MG63 (cell line): ENCODE measurements around the gene KIRREL3. TPM values are rescaled to one million over a fixed set of nuclear protein-coding genes. Genes with fewer than 3 reads are reported as not detected.

Experiments used
- DNase-seq: peaks from one replicate; pipeline ENCODE4 v3.0.0-alpha.2; 2020
- H3K27me3 ChIP-seq: fragments of 250-450 bp; sonication (Bioruptor Pico); 2 replicates; pipeline ENCODE4 v1.5.1; 2020; ENCODE audit warnings: mild to moderate bottlenecking, moderate library complexity
- H3K36me3 ChIP-seq: fragments of 250-450 bp; sonication (Bioruptor Pico); 2 replicates; pipeline ENCODE4 v1.5.1; 2020; ENCODE audit warnings: mild to moderate bottlenecking, moderate library complexity
- H3K4me3 ChIP-seq: fragments of 250-450 bp; sonication (Bioruptor Pico); 2 replicates; pipeline ENCODE4 v1.5.1; 2020; ENCODE audit warnings: mild to moderate bottlenecking, moderate library complexity
- H3K9me3 ChIP-seq: fragments of 250-450 bp; sonication (Bioruptor Pico); 2 replicates; pipeline ENCODE4 v1.5.1; 2020; ENCODE audit warnings: mild to moderate bottlenecking, moderate library complexity
- total RNA-seq: library from RNA; depleted of rRNA; stranded (reverse); fragments of >200 nt; shearing (Covaris generic); gene quantifications from 2 replicates; pipeline ENCODE4 v1.2.3, GENCODE V29; 2014; ENCODE audit warnings: low replicate concordance

KIRREL3 gene
- total RNA-seq, 1 experiment from 2014 or later = 11.7 TPM

DNA sequence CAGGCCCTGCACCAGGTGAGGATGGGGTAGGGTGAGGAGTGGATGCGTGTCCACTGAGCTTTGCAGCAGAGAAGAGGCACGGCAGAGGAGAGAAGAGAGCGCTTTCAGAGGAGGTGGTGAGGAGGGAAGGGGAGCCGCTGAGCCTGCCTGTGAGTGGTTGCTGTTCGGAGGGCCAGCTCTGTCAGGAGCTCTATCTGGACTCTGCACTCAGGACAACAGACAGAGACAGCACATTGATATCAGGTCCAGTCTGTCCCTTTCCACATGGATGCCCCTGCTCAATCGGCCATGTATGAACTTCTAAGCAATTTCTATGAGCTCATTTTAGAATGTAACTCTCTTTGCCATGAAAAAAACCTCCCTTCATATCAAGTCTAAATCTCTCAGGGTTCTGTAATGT, 158.6 kb downstream of the KIRREL3 start:
- H3K36me3 ChIP-seq = no peaks in the 10 kb centered on the region
- no peaks in the 10 kb centered on the region for H3K9me3 ChIP-seq
- H3K4me3 ChIP-seq = no peak overlapping the region
- DNase-seq = no peak
- H3K27me3 ChIP-seq = no peaks in the 10 kb centered on the region

DNA sequence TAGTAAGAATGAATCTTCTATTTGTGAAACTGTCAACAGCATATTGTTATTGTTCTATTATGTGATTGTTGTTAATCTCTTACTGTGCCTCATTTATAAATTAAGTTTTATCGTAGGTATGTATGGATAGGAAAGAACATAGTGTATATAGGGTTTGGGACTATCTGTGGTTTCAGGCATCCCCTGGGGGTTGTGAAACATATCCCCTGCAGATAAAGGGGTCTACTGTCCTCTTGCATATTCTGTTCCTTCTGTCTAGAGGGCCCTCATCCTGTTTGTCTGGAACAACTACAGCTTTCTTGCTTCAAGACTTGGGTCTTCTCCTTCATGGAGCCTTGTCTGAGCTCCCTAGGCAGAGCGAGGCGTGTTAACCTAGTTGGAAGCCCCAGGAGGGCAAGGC, 159.6 kb downstream of the KIRREL3 start:
- Histone ChIP-seq H3K27me3 (no peaks in the 10 kb centered on the region), H3K9me3 (no peaks in the 10 kb centered on the region), H3K4me3 (no peak overlapping the region), H3K36me3 (no peaks in the 10 kb centered on the region)
- DNase-seq = no peak

DNA sequence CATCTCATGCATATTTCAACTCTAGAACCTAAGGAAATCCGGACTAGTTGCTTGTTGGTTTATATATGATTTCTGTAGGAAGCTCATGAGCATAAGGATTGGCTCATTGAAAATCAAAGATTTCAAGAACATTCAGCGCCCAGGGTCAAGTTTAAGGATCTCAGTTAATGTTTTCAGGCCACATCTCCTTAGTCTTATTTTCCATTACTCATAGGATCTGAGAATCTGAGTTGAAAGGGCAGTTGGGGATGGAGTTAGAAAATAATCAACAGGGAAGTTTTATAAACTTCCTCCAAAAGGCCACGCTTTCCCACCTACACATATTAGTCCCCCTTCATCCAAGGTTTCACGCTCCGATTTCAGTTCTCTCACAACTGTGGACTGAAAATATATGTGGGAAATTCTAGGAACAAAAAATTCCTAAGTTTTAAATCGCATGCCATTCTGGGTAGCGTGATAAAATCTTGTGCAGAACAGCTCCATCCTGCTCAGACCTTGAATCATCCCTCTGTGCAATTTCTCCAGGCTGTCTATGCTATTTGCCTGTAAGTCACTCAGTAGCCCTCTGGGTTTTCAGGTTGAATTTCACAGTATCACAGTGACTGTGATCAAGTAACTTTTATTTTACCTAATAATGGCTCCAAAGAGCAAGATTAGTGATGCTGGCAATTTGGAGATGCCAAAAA, 160.2 kb downstream of the KIRREL3 start:
- no peak for DNase-seq

DNA sequence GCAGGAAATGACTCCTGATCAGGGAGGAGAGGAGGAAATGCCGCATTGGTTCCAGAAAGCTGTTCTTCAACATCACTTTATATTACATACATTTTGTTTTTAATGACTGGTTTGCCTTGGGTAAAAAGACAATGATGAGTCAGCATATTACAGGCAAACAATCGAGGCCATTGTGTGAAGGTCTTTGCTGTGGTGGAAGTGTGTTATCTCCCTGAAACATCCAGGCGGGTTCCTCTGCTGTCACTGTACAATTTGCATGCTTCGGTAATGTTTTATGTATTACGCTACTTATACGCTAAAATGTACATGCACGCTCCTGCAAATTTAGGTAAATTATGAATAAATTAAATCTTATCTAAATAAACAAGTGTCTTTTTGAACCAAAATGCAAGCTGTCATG, 161.1 kb downstream of the KIRREL3 start:
- no peaks in the 10 kb centered on the region for H3K9me3 ChIP-seq
- no peak for DNase-seq
- no peaks in the 10 kb centered on the region for H3K36me3 ChIP-seq
- no peaks in the 10 kb centered on the region for H3K27me3 ChIP-seq
- no peak overlapping the region for H3K4me3 ChIP-seq

More for the DNA sequence above, 160.2 kb downstream of the KIRREL3 start:
- H3K9me3 ChIP-seq = no peaks in the 10 kb centered on the region
- no peak overlapping the region for H3K4me3 ChIP-seq
- H3K27me3 ChIP-seq = no peaks in the 10 kb centered on the region
- no peaks in the 10 kb centered on the region for H3K36me3 ChIP-seq

DNA sequence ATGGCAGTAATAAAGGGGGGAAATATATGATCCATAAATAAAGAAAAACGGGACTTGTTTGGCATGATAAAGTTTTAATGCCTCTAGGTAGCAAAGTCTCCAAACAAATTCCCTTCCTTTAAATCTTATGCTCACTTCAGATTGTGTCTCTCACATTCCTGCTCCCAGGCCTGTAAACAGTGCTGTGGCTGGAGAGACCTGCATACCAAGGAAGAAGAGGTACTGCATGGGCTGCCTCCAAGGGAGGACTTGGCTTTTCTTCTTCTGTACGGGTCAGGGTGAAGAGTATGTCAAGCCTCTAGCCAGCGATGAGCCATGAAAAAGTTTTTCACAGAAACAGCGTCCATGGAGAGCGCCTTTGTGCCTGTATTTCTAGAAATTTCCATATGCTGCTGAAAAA, 161.8 kb downstream of the KIRREL3 start:
- no peaks in the 10 kb centered on the region for H3K27me3 ChIP-seq
- no peaks in the 10 kb centered on the region for H3K9me3 ChIP-seq
- H3K36me3 ChIP-seq = no peaks in the 10 kb centered on the region
- H3K4me3 ChIP-seq = no peak overlapping the region
- DNase-seq = no peak

DNA sequence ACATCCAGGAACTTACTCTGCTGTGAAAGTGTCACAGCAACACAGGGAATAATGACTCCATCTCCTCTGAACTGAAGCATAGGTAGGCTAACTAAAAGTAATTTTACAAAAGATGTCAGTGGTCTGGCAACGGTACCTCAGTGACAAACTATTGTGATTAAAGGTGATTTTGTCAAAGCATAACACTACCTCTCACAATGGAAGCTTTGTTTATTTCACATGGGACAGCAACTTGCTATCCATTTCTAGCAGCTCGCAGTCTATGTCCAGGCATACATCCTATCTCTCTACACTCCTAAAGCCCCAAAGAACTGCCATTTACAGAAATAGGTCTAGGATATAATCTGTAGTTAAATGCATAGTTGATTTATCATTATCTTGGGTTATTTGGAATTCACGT, 163.0 kb downstream of the KIRREL3 start:
- no peak for DNase-seq
- no peak overlapping the region for H3K4me3 ChIP-seq
- no peaks in the 10 kb centered on the region for H3K36me3 ChIP-seq
- no peaks in the 10 kb centered on the region for H3K9me3 ChIP-seq
- no peaks in the 10 kb centered on the region for H3K27me3 ChIP-seq

DNA sequence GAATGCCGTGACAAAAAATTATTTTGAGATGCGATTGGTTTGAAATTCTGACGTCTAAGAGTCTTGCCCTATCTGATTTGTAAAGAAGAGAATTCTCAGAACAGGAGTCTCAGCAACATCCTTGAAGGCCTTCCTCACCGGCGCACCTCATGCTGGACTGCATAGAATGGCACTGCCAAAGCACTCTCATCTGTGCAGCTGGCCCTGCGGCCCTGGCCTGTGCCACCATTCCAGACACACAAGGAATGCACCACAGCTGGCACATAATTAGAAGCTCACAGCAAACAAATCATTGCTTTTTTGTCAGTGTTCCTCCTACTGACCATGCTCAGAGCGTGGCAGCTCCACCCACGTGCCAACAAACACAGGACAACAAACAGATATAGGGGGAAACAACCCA, 166.0 kb downstream of the KIRREL3 start:
- Histone ChIP-seq H3K9me3 (no peaks in the 10 kb centered on the region), H3K36me3 (no peaks in the 10 kb centered on the region), H3K27me3 (no peaks in the 10 kb centered on the region), H3K4me3 (no peak overlapping the region)
- DNase-seq = peak; percentile 20

DNA sequence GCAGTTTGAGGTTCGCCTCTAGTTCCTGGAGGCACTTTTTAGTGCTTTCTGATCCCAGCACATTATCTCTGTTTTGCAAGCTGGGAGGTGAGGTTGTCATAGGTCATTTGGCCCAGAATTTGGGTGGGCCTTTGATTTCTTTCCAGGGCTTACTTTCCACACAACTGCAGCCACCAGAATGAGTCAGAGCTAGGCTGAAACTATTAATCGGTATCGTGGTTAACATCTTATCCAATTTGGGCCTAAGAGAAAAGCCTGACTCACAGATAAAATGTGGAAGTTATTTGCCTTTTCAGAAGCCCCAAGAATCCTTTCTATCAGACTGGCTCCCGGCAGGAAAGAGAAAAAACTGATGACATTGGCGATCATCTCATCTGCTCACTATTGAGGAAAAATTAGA, 166.4 kb downstream of the KIRREL3 start:
- no peaks in the 10 kb centered on the region for H3K27me3 ChIP-seq
- H3K4me3 ChIP-seq = no peak overlapping the region
- peak; percentile 44 for DNase-seq
- no peaks in the 10 kb centered on the region for H3K9me3 ChIP-seq
- H3K36me3 ChIP-seq = no peaks in the 10 kb centered on the region

DNA sequence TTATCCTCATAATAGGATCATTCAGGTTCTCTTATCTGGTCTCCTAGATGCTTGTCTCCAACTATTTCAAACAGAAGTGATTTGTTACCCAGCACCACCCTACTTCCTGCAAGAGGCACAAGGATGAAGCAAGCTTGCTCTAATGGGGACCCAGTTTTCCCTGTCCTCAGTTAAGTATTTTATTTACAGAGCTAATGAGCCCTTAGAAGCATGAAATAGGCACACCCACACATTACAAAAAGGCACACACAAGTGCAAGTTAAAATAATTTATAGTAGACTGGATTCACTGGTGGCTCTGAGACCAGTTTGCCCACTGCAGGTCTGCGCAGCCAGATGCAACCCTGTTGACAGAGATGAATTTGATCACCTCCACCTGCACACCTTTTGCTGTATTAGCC, 167.5 kb downstream of the KIRREL3 start:
- Histone ChIP-seq H3K4me3 (no peak overlapping the region), H3K9me3 (no peaks in the 10 kb centered on the region), H3K36me3 (no peaks in the 10 kb centered on the region), H3K27me3 (no peaks in the 10 kb centered on the region)
- no peak for DNase-seq

DNA sequence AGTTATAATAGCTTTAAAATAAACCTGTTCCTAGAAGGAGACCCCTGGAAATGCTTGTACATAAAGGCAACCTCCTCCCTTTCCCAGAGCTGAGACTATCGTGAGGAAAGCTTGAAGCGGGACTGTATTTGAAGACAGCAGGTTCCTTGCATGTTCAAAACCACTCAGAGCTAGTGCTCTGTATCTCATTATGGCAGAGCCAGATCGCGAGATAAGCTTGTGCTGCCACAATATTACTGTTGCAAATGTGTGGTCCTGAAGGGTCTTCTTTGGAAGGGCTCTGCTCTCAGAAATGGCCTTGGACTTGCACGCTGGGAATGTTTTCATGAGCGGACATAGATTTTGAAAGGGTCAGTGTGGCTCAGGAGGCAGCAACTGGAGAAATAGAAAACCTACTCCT, 168.2 kb downstream of the KIRREL3 start:
- H3K36me3 ChIP-seq = no peaks in the 10 kb centered on the region

DNA sequence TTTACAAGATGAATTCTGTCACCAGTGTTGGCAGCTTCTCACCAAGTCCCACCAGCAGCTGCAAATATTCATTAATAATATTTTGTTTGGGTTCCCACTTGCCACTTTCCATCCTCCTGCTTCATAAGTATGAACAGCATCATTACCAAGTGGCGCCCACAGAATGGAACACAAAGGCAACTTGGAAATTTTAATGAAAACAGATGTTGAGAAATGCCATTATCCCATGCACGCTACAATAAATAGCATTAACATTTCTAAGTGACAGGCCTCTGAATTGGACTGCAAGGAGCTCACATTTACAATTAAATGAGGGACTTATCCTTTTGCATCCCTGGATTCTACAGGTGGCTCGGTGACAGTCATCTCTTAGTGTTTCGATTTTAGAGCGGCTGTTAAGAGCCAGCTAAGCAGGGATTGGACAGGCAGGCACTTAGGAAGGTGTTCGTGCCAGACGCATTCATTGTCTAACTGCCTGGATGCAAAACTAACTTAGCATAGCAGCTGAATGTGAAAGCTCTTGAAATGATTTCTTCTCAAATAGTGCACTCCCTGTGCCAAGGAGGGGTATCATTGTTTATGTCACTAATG, 170.3 kb downstream of the KIRREL3 start:
- Histone ChIP-seq H3K9me3 (no peaks in the 10 kb centered on the region), H3K27me3 (no peaks in the 10 kb centered on the region), H3K4me3 (no peak overlapping the region), H3K36me3 (no peaks in the 10 kb centered on the region)
- DNase-seq = no peak

More for the DNA sequence above, 168.2 kb downstream of the KIRREL3 start:
- Histone ChIP-seq H3K27me3 (no peaks in the 10 kb centered on the region), H3K4me3 (no peak overlapping the region), H3K9me3 (no peaks in the 10 kb centered on the region)
- no peak for DNase-seq

DNA sequence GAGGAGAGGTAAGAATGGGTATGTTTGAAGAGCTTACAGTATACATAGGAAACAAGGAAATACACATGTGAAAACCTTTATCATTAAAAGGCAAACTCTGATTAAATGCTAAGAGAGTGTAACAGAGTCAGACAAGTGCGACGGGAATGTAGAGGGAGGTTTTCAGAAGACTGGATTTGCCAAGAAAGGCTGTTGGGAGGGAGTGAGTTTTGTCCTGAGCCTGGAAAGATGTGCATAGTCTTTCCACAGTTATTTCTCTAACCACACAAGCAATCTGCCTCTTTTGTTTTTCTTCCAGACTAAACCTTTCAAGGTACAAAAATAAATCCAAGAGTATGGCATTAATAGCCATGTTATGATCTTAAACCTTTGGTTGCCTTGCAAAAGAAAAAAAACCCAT, 170.9 kb downstream of the KIRREL3 start:
- no peak overlapping the region for H3K4me3 ChIP-seq
- no peaks in the 10 kb centered on the region for H3K36me3 ChIP-seq
- H3K9me3 ChIP-seq = no peaks in the 10 kb centered on the region
- no peak for DNase-seq
- no peaks in the 10 kb centered on the region for H3K27me3 ChIP-seq

DNA sequence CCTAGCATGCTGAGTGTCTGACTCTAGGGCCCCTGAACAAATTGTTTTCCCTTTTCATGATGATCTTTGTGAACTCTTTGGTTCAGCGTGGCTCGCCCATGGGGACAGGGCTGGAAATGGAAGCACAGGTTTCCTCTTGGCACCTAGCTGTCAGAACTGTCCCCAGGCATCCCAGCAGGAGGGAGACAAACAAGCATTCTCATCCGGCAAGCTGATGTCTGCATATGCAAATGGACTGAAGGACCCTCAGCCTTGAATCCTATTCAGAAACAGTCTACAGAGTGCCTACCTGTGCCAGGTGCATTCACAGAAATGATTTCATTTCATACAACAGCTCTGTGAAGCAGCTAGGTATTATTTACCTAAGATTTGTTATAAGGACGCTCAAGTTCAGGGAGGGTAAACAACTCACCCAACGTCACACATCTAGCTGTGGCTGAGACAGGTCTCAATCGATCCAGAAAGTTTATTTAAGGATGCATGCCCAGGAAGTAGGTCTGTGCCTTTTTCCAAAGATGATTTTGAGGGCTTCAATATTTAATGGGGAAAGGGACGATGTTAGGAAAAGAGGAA, 176.4 kb downstream of the KIRREL3 start:
- Histone ChIP-seq H3K36me3 (no peaks in the 10 kb centered on the region), H3K4me3 (no peak overlapping the region), H3K9me3 (no peaks in the 10 kb centered on the region), H3K27me3 (no peaks in the 10 kb centered on the region)
- no peak for DNase-seq

DNA sequence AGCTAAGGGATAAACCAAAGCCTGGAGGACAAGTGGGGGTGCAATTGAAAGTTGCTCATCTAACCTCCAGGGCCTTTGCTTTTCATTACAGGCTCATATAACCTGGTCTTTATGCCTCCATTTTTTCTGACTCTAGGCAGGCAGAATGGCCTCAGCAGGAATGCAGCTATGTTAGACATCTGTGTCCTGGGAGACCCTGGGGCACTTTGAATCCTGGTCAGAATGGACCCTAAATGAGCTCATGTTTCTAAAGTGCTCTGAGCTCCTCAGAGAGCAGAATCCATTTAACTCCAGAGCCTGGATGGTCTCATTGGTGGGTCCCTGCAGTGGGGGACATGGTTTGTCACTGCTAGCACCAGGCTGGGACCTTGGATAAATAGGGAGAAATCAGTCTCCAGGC, 177.3 kb downstream of the KIRREL3 start:
- Histone ChIP-seq H3K4me3 (no peak overlapping the region), H3K27me3 (no peaks in the 10 kb centered on the region), H3K9me3 (no peaks in the 10 kb centered on the region), H3K36me3 (no peaks in the 10 kb centered on the region)
- no peak for DNase-seq

DNA sequence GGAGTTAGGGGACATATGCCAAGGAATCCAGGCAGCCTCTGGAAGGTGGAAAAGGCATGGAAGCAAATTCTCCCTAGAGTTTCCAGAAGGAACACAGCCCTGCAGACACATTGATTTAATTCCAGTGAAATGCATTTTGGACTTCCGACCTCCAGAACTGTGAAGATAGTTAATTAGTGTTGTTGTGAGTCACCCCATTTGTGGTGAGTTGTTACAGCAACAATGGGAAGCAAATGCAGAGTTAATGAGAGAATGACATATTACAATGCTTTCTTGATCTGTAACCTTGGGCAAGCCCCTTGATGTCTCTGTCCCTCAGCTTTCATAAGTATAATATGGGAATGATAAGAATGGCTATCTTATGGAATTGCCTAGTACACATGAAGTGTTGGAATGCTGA, 178.7 kb downstream of the KIRREL3 start:
- Histone ChIP-seq H3K9me3 (no peaks in the 10 kb centered on the region), H3K4me3 (no peak overlapping the region), H3K27me3 (no peaks in the 10 kb centered on the region), H3K36me3 (no peaks in the 10 kb centered on the region)
- no peak for DNase-seq

DNA sequence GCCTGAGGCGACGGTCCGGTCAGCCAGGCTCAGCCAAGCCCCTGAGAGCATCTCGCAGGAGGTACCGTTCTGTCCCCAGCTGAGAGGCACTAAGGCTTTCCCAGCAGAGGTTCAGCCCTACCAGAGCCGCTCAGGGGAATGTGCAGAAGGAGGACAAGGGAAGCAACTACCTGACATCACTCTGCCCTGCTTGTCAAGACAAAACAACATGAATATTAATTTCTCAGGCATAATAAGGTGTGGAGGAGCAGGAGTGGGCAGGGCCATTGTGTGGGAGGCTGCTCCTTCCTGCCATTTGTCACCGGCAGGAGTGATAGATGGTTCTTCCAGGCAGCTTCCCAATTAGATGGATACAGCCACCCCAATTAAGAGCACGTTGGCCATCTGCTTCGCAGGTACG, 181.4 kb downstream of the KIRREL3 start:
- H3K4me3 ChIP-seq = no peak overlapping the region
- H3K36me3 ChIP-seq = no peaks in the 10 kb centered on the region
- DNase-seq = no peak
- H3K9me3 ChIP-seq = no peaks in the 10 kb centered on the region
- no peaks in the 10 kb centered on the region for H3K27me3 ChIP-seq

DNA sequence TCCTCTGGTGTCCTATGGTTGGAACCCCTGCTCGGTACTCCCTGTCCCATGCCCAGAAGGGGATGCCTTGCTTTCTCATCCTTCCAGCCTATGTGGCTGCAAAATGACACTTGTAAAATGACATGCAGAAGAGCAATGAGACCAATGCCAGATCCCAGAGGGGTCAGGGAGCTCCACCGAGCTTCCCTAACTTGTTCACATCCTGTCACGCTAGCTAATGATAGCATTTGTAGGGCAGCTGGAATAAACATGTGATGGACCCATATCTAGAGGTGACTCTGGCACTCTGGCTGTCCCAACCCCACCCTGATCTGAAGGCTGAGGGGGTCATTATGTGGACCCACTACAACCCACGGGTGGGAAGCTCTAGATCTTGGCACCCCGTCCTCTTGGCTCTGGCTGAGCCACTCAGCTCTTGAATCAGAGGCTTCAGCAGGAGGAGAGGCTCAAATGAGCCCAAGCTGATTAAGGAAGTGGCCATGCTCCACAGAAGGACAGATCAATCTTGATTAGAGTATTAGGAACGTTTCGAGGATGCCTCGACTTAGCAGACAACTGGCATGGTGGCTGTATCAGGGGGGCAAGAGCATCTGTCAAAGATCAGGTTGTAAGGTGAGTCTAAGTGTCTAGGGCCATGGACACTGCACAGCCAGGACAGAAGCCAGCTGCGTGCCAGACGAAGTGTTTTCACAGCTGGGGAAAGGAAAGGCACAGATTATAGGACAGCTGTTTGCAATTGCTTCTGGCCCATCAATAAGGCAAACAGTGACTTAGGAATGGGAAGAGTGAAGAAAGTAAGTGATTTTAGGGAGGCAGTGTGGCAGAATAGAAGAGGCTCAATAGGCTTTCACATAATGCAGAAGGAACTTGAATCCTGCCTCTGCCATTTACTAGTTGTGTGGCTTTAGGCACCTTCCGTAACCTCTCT, 182.8 kb downstream of the KIRREL3 start:
- no peak for DNase-seq
- H3K9me3 ChIP-seq = no peaks in the 10 kb centered on the region
- H3K27me3 ChIP-seq = no peaks in the 10 kb centered on the region
- H3K4me3 ChIP-seq = no peak overlapping the region
- no peaks in the 10 kb centered on the region for H3K36me3 ChIP-seq
